Tibial nerve (tissue), 4 donors: ENCODE results near the gene ARSG. TPM values are rescaled to one million over a fixed set of nuclear protein-coding genes. Genes with fewer than 3 reads are reported as not detected.

Experiments
- DNase-seq, 2 donors: peaks; one replicate each; pipeline ENCODE4 v3.0.0-alpha.2; 2019; ENCODE audit warnings: low spot score in 2 of 2
- H3K27ac ChIP-seq, 4 donors: fragments of 200-600 bp; sonication (generic) in 3 of 4; one replicate each; pipeline ENCODE4 v1.5.1; 2017 to 2019; ENCODE audit warnings: mild to moderate bottlenecking in 1 of 4
- H3K27me3 ChIP-seq, 2 donors: fragments of 200-600 bp; sonication (generic) in 1 of 2; one replicate each; pipeline versions ENCODE4 v1.5.1 to v1.6.0; 2017 to 2019
- H3K36me3 ChIP-seq, 3 donors: fragments of 200-600 bp; sonication (generic); one replicate each; pipeline ENCODE4 v1.5.1; 2018 to 2019
- H3K4me1 ChIP-seq, 4 donors: fragments of 200-600 bp; sonication (generic) in 3 of 4; one replicate each; pipeline ENCODE4 v1.5.1; 2017 to 2019
- H3K4me3 ChIP-seq, 4 donors: fragments of 200-600 bp; sonication (generic) in 3 of 4; one replicate each; pipeline ENCODE4 v1.5.1; 2017 to 2019; ENCODE audit warnings: mild to moderate bottlenecking in 1 of 4, moderate library complexity in 1 of 4
- H3K9me3 ChIP-seq, 4 donors: fragments of 200-600 bp; sonication (generic) in 3 of 4; one replicate each; pipeline ENCODE4 v1.5.1; 2017 to 2019
- CTCF ChIP-seq, 5 experiments: fragments of 200-600 bp in 3 of 5; fragments of 450-650 bp in 2 of 5; sonication (generic) in 3 of 5; IDR thresholded peaks; one replicate each; pipeline ENCODE4 v1.5.1; 2016 to 2019; ENCODE audit warnings: antibody characterized with exemption in 5 of 5, mild to moderate bottlenecking in 3 of 5, moderate library complexity in 2 of 5
- EP300 ChIP-seq, 2 donors: sonication (generic); formaldehyde crosslinking; IDR thresholded peaks; one replicate each; pipeline ENCODE4 v1.6.1; 2017; ENCODE audit warnings: antibody characterized with exemption in 2 of 2, mild to moderate bottlenecking in 1 of 2
- POLR2A ChIP-seq, 2 donors: fragments of 450-650 bp; IDR thresholded peaks; one replicate each; pipeline ENCODE4 v1.6.1; 2017; ENCODE audit warnings: antibody characterized with exemption in 2 of 2, mild to moderate bottlenecking in 2 of 2, moderate library complexity in 2 of 2
- WGBS, 2 donors: methylation state at CpG; one replicate each; pipeline ENCODE4 v1.1.5; 2018; 5-methylcytosine and 5-hydroxymethylcytosine counted together
- total RNA-seq, 4 donors: library from RNA; depleted of rRNA; stranded (reverse); fragments of >200 nt; gene quantifications; one replicate each; pipeline ENCODE4 v1.1.0, GENCODE V29; 2016

The ARSG gene
- total RNA-seq, 4 donors from 2014 or later = 2.1 to 11.4 (median 4.1) TPM

GRCh38 chr17:68440526-68440925 lies 149.2 kb downstream of the ARSG start:
- H3K4me3 ChIP-seq = no peak overlapping the region
- H3K27ac ChIP-seq = peak overlapping the region in 3 of 4 donors; percentile 8 to 84 (median 82)
- TF ChIP-seq CTCF (IDR thresholded peaks at IDR 0.05) (no peak), EP300 (IDR thresholded peaks at IDR 0.05) (no peak), POLR2A (IDR thresholded peaks at IDR 0.05) (no peak)
- H3K9me3 ChIP-seq = no peaks in the 10 kb centered on the region
- peaks cover 0 to 62% (median 0%) of the 10 kb centered on the region in 3 donors for H3K36me3 ChIP-seq
- H3K4me1 ChIP-seq = peaks cover 0 to 73% (median 22%) of the 10 kb centered on the region in 4 donors
- no peak for DNase-seq
- 78 to 89% methylated on average over 2 of the region's 2 CpGs for WGBS, 2 donors
- no peaks in the 10 kb centered on the region for H3K27me3 ChIP-seq

- 70 to 81% methylated on average over 14 of the region's 14 CpGs for whole genome bisulfite sequencing, 2 donors
- peak overlapping the region in 3 of 4 donors; percentile 21 to 84 (median 82) for H3K27ac ChIP-seq
- TF ChIP-seq CTCF (IDR thresholded peaks at IDR 0.05) = no peak
- TF ChIP-seq EP300 (IDR thresholded peaks at IDR 0.05) = peak in 1 of 2 donors; percentile 31
- H3K4me3 ChIP-seq = no peak overlapping the region
- no peaks in the 10 kb centered on the region for H3K27me3 ChIP-seq
- peaks cover 0 to 76% (median 22%) of the 10 kb centered on the region in 4 donors for H3K4me1 ChIP-seq
- H3K9me3 ChIP-seq = no peaks in the 10 kb centered on the region
- peaks cover 0 to 62% (median 0%) of the 10 kb centered on the region in 3 donors for H3K36me3 ChIP-seq
- DNase-seq = no peak
Observed at GRCh38 chr17:68441070-68441770, 149.9 kb downstream of the ARSG start.

- Histone ChIP-seq H3K4me1 (peaks cover 0 to 61% (median 17%) of the 10 kb centered on the region in 4 donors), H3K27me3 (no peaks in the 10 kb centered on the region), H3K27ac (peak overlapping the region; percentile 39 to 84 (median 70)), H3K4me3 (no peak overlapping the region), H3K36me3 (peaks cover 0 to 72% (median under 1%) of the 10 kb centered on the region in 3 donors), H3K9me3 (no peaks in the 10 kb centered on the region)
- WGBS, 2 donors = 36 to 38% methylated on average over 11 of the region's 11 CpGs
- DNase-seq = no peak
- no peak for TF ChIP-seq EP300 (IDR thresholded peaks at IDR 0.05)
- no peak for TF ChIP-seq CTCF (IDR thresholded peaks at IDR 0.05)
- no peak for TF ChIP-seq POLR2A (IDR thresholded peaks at IDR 0.05)
Observed at GRCh38 chr17:68443972-68444464, 152.7 kb downstream of the ARSG start.

GRCh38 chr17:68445671-68446070 lies 154.4 kb downstream of the ARSG start:
- Histone ChIP-seq H3K27ac (peak overlapping the region in 2 of 4 donors; percentile 82 to 84), H3K9me3 (no peaks in the 10 kb centered on the region), H3K4me3 (no peak overlapping the region), H3K36me3 (peaks cover 0 to 74% (median 15%) of the 10 kb centered on the region in 3 donors), H3K27me3 (no peaks in the 10 kb centered on the region), H3K4me1 (peaks cover 0 to 55% (median 16%) of the 10 kb centered on the region in 4 donors)
- DNase-seq = no peak
- TF ChIP-seq POLR2A (IDR thresholded peaks at IDR 0.05) (no peak), EP300 (IDR thresholded peaks at IDR 0.05) (no peak), CTCF (IDR thresholded peaks at IDR 0.05) (no peak)
- WGBS, 2 donors = 86 to 95% methylated on average over 8 of the region's 8 CpGs

- no peak for TF ChIP-seq CTCF (IDR thresholded peaks at IDR 0.05)
- TF ChIP-seq EP300 (IDR thresholded peaks at IDR 0.05) = no peak
- H3K9me3 ChIP-seq = no peaks in the 10 kb centered on the region
- no peaks in the 10 kb centered on the region for H3K27me3 ChIP-seq
- peak overlapping the region in 2 of 4 donors; percentile 82 to 84 for H3K27ac ChIP-seq
- peaks cover 0 to 48% (median 16%) of the 10 kb centered on the region in 4 donors for H3K4me1 ChIP-seq
- WGBS, 2 donors = 87% methylated on average over 9 of the region's 9 CpGs
- DNase-seq = no peak
- peaks cover 0 to 73% (median 15%) of the 10 kb centered on the region in 3 donors for H3K36me3 ChIP-seq
- no peak overlapping the region for H3K4me3 ChIP-seq
Observed at GRCh38 chr17:68446626-68447041, 155.3 kb downstream of the ARSG start.
